Measurements from ENCODE around the gene MFAP3L.

MFAP3L gene

DNA sequence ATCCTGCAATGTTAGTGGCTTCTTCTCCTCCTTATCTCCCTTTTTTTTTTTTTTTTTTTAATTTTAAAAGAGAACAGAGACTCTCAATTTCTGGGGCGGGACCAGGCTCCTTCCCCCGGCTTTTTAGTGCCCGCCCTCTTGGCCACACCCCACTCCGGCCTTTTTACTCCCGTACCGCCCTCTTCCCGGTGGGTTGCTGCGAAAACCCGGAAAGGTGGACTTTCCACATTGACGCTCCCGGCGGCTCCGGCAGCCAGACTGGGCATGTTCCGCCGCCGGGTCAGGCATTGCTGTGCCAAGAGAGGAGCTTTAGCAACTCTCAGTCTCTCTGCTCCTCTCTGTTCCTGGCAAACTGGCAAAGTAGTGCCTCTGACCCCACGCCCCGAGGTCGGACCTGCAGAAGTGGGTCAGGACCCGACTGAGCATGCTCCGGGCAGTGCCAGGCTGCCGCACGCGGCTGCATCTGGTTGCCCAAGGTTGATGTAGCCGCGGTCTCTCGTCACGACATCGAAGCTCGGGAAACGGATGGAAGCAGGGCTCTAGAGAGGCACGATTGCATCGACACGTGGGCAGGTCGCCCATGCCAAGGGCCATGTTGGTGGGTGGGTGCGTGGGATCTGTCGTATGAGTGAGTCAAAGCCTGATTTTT is 1.1 kb upstream of the MFAP3L start:
- ChIA-PET POLR2A (interaction anchor here (0.6 kb wide), 1 partner anchor 304 kb away, joined by 5 read pairs; no protein-coding TSS in a partner anchor), CTCF (interaction anchor here (1.5 kb wide), 1 partner anchor 21 kb away, joined by 4 read pairs; no protein-coding TSS in a partner anchor)
- DNase-seq (ENCODE audit: extremely low spot score): peak; percentile 90
- TF ChIP-seq, protein P1, sequence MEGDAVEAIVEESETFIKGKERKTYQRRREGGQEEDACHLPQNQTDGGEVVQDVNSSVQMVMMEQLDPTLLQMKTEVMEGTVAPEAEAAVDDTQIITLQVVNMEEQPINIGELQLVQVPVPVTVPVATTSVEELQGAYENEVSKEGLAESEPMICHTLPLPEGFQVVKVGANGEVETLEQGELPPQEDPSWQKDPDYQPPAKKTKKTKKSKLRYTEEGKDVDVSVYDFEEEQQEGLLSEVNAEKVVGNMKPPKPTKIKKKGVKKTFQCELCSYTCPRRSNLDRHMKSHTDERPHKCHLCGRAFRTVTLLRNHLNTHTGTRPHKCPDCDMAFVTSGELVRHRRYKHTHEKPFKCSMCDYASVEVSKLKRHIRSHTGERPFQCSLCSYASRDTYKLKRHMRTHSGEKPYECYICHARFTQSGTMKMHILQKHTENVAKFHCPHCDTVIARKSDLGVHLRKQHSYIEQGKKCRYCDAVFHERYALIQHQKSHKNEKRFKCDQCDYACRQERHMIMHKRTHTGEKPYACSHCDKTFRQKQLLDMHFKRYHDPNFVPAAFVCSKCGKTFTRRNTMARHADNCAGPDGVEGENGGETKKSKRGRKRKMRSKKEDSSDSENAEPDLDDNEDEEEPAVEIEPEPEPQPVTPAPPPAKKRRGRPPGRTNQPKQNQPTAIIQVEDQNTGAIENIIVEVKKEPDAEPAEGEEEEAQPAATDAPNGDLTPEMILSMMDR (IDR thresholded peaks at IDR 0.05; ENCODE audit: control extremely low read depth, extremely low read depth, low read depth, missing control alignments): no peak

- TF ChIP-seq, protein P1 (IDR thresholded peaks at IDR 0.05; ENCODE audit: control extremely low read depth, extremely low read depth, low read depth, missing control alignments): no peak
- no peak for DNase-seq (ENCODE audit: extremely low spot score)
- POLR2A ChIA-PET: no interaction called here
- CTCF ChIA-PET: interaction anchor here (1.2 to 1.6 kb wide), 2 partner anchors 8 to 15 kb away, joined by 3 to 5 read pairs; no protein-coding TSS in a partner anchor
Measured at GRCh38 chr4:170025523-170026252, 507 bp downstream of the MFAP3L start.

GRCh38 chr4:170022211-170022610 is 4.0 kb downstream of the MFAP3L start:
- DNase-seq (ENCODE audit: extremely low spot score): no peak
- CTCF ChIA-PET: interaction anchor here (1.3 kb wide), 1 partner anchor 12 kb away, joined by 4 read pairs; no protein-coding TSS in a partner anchor
- POLR2A ChIA-PET: no interaction called here
- TF ChIP-seq, protein P1 (IDR thresholded peaks at IDR 0.05; ENCODE audit: control extremely low read depth, extremely low read depth, low read depth, missing control alignments): no peak

DNA sequence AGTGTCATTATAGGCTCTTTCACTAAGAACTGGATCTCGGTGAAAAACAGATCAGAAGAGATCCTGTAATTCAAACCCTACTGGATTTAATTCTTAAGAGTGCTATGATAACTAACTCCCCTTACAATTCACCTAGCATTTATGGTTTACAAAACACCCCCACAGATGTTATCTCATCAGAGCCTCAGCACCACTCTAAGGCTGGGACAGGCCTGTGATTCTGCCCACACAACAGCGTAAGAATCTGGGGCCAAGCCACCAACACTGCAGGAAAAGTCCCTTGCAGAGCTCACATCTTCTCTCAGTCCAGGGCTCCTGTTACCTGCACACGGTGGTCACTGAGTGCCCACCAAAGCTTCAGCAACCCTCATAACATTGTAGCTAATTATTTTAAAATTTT is 8.9 kb downstream of the MFAP3L start:
- DNase-seq (ENCODE audit: extremely low spot score): no peak
- ChIA-PET CTCF (no interaction called here), POLR2A (interaction anchor here (0.5 kb wide), 1 partner anchor 271 kb away, joined by 6 read pairs; no protein-coding TSS in a partner anchor)
- TF ChIP-seq, protein P1 (IDR thresholded peaks at IDR 0.05; ENCODE audit: control extremely low read depth, extremely low read depth, low read depth, missing control alignments): no peak

- no peak for DNase-seq (ENCODE audit: extremely low spot score)
- ChIA-PET CTCF (interaction anchor here (0.9 to 1.7 kb wide), 2 partner anchors 16 to 205 kb away, joined by 3 to 4 read pairs; no protein-coding TSS in a partner anchor), POLR2A (no interaction called here)
- TF ChIP-seq, protein P1 (IDR thresholded peaks at IDR 0.05; ENCODE audit: control extremely low read depth, extremely low read depth, low read depth, missing control alignments): no peak
Measured at GRCh38 chr4:170015285-170015684, 10.9 kb downstream of the MFAP3L start.

DNA sequence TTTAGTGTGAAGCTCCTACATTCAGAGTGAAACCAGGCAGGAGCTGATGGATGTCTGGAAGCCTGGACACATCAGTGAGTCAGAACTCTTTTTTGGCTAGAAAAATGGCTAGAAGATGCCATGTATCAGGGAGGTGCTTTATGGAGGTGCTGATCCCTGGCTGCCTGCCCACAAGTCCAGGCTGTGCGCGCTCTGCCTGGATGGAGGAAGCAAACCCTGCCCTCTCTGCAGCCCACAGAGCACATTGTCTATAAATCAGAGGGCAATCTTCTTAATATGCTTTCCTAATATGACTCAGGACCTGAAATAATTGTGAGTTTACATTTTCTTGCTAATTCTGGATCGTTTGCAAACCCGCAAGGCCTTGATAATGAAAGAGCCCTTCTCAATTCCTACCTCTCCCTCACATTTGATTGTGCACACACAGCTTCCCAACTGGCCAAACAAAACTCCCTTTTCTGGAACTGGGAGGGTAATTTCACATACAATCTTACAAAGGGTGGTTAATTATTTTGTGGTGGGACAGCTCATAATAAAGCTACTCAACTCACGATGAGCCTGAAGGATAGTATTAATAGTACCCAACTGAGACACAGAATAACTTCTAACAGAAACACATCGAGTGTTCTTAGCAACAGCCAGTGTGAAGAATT is 11.7 kb downstream of the MFAP3L start:
- DNase-seq (ENCODE audit: extremely low spot score): no peak
- TF ChIP-seq, protein P1 (IDR thresholded peaks at IDR 0.05; ENCODE audit: control extremely low read depth, extremely low read depth, low read depth, missing control alignments): no peak
- POLR2A ChIA-PET: no interaction called here
- CTCF ChIA-PET: interaction anchor here (0.9 to 1.7 kb wide), 3 partner anchors 12 to 204 kb away, joined by 3 to 4 read pairs (median 3); no protein-coding TSS in a partner anchor
